Measurements from ENCODE around the gene HSP90AB1. TPM values are rescaled to one million over a fixed set of nuclear protein-coding genes. Genes with fewer than 3 reads are reported as not detected.
A peak's percentile ranks its signal among the peaks of the same experiment; 100 is the strongest.

The HSP90AB1 gene
- total and polyA plus RNA-seq, 9 of the 15 experiments (the other 6 are each of a cell fraction or from before 2014, with no cell fraction given): 1,780 to 3,358 (median 2,262) TPM

DNA sequence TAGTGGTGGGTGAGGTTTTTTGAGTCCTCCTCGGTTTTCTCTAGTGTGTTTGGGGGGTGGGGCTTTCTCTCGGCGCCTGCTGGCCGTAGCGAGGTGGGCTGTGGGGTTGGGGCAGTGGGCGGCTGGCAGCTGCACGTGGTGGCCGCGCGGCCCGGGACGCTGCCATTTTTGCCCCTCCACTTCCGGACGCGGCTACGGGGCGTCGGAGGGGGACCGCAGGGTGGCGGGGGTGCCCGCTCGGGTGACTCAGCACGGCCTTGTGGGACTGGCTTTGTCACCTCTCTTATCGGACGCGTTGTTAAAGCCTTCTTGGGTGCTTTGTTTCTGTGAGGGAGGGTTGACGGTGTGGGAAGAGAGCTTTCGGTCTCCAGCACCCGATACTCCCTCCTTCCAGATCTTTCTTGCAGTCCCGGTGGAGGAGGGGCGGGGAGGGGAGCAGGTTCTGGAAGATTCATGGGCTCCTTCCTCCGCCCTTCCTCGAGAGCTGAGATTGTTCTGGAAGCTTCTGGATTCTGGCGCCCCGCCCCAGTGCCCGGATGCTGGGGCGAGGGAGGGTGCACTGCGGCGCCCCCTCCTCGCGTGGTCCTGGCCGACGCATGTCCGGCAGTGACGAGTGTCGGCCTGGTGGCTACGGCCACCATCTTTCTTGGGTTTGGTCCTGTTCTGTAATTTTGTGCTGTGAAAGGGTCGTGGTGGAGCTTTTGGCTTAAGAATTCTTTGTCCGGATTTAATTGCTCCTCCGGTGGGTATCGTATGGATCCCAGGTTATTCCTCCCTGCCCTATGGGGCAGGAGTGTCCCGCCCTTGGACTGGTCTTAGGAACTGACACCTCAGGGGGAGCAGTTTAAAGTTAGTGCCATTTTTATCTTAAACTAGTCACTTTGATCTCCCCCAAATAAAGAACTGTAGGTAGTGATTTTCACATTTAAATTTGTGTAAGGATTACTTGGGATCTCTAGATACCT lies 719 bp downstream of the HSP90AB1 start (continued):
- TF ChIP-seq RNF2 (IDR thresholded peaks at IDR 0.05) (no peak; the same call in 1 of the 2 replicates), TCF7L2 (IDR thresholded peaks at IDR 0.05; ENCODE audit: low read depth, low read length) (no peak), MAFF (IDR thresholded peaks at IDR 0.05; ENCODE audit: low read length) (peak; percentile 58), PURB (CRISPR knock-in tag; IDR thresholded peaks at IDR 0.05; ENCODE audit: low read depth) (no peak), ATF7 (IDR thresholded peaks at IDR 0.05) (peak; percentile 3; the same call in 1 of the 2 replicates), ZNF212 (CRISPR knock-in tag; IDR thresholded peaks at IDR 0.05) (no peak; the same call in 1 of the 2 replicates), SMARCC2 (IDR thresholded peaks at IDR 0.05; ENCODE audit: low read depth) (no peak), ASH1L (IDR thresholded peaks at IDR 0.05; ENCODE audit: borderline replicate concordance, low read depth, partially characterized antibody) (no peak), FOXA3 (CRISPR knock-in tag; conservative IDR thresholded peaks at IDR 0.05 in 1 of 2, IDR thresholded peaks at IDR 0.05 in 1 of 2) (peak in 1 of 2 experiments; percentile 1; a peak in 1 of 4 replicates), KDM4B (IDR thresholded peaks at IDR 0.05; ENCODE audit: borderline replicate concordance in 2 of 2, low read depth in 1 of 2) (peak in 1 of 2 experiments; percentile 69; a peak in 1 of 4 replicates), SMC3 (conservative IDR thresholded peaks at IDR 0.05; ENCODE audit: insufficient read depth, low read depth, low read length) (no peak), ZNF23 (CRISPR knock-in tag; IDR thresholded peaks at IDR 0.05) (0 out of 2 replicates have a peak, but pooled peaks have one; percentile 2), ZNF780A (CRISPR knock-in tag; IDR thresholded peaks at IDR 0.05) (no peak), NR2C1 (IDR thresholded peaks at IDR 0.05) (0 out of 2 replicates have a peak, but pooled peaks have one; percentile 18), NR2C1 (tag; IDR thresholded peaks at IDR 0.05) (peak; percentile 45; the same call in 1 of the 2 replicates), ZFP36 (IDR thresholded peaks at IDR 0.05; ENCODE audit: low read depth, low read length, partially characterized antibody) (no peak), ZNF436 (CRISPR knock-in tag; IDR thresholded peaks at IDR 0.05) (no peak), CREBBP (IDR thresholded peaks at IDR 0.05; ENCODE audit: low read depth, low read length) (no peak)
- TF ChIP-seq, protein P1, sequence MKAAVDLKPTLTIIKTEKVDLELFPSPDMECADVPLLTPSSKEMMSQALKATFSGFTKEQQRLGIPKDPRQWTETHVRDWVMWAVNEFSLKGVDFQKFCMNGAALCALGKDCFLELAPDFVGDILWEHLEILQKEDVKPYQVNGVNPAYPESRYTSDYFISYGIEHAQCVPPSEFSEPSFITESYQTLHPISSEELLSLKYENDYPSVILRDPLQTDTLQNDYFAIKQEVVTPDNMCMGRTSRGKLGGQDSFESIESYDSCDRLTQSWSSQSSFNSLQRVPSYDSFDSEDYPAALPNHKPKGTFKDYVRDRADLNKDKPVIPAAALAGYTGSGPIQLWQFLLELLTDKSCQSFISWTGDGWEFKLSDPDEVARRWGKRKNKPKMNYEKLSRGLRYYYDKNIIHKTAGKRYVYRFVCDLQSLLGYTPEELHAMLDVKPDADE (conservative IDR thresholded peaks at IDR 0.05; ENCODE audit: control insufficient read depth, low read depth, low read length): peak; percentile 88; the same call in 1 of the 2 replicates
- TF ChIP-seq, protein P2, sequence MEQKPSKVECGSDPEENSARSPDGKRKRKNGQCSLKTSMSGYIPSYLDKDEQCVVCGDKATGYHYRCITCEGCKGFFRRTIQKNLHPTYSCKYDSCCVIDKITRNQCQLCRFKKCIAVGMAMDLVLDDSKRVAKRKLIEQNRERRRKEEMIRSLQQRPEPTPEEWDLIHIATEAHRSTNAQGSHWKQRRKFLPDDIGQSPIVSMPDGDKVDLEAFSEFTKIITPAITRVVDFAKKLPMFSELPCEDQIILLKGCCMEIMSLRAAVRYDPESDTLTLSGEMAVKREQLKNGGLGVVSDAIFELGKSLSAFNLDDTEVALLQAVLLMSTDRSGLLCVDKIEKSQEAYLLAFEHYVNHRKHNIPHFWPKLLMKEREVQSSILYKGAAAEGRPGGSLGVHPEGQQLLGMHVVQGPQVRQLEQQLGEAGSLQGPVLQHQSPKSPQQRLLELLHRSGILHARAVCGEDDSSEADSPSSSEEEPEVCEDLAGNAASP (IDR thresholded peaks at IDR 0.05): no peak
- TF ChIP-seq, protein P3, sequence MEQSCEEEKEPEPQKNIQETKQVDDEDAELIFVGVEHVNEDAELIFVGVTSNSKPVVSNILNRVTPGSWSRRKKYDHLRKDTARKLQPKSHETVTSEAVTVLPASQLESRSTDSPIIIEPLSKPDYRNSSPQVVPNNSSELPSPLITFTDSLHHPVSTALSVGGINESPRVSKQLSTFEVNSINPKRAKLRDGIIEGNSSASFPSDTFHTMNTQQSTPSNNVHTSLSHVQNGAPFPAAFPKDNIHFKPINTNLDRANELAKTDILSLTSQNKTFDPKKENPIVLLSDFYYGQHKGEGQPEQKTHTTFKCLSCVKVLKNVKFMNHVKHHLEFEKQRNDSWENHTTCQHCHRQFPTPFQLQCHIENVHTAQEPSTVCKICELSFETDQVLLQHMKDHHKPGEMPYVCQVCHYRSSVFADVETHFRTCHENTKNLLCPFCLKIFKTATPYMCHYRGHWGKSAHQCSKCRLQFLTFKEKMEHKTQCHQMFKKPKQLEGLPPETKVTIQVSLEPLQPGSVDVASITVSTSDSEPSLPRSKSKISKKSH (CRISPR knock-in tag; IDR thresholded peaks at IDR 0.05): no peak
- TF ChIP-seq, protein P4, sequence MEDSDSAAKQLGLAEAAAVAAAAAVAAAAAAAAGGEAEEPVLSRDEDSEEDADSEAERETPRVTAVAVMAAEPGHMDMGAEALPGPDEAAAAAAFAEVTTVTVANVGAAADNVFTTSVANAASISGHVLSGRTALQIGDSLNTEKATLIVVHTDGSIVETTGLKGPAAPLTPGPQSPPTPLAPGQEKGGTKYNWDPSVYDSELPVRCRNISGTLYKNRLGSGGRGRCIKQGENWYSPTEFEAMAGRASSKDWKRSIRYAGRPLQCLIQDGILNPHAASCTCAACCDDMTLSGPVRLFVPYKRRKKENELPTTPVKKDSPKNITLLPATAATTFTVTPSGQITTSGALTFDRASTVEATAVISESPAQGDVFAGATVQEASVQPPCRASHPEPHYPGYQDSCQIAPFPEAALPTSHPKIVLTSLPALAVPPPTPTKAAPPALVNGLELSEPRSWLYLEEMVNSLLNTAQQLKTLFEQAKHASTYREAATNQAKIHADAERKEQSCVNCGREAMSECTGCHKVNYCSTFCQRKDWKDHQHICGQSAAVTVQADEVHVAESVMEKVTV (CRISPR knock-in tag; IDR thresholded peaks at IDR 0.05): no peak; the same call in 1 of the 2 replicates

Data from K562 (cell line).